ENCODE results near the gene SDCBP2.

SDCBP2 gene

DNA sequence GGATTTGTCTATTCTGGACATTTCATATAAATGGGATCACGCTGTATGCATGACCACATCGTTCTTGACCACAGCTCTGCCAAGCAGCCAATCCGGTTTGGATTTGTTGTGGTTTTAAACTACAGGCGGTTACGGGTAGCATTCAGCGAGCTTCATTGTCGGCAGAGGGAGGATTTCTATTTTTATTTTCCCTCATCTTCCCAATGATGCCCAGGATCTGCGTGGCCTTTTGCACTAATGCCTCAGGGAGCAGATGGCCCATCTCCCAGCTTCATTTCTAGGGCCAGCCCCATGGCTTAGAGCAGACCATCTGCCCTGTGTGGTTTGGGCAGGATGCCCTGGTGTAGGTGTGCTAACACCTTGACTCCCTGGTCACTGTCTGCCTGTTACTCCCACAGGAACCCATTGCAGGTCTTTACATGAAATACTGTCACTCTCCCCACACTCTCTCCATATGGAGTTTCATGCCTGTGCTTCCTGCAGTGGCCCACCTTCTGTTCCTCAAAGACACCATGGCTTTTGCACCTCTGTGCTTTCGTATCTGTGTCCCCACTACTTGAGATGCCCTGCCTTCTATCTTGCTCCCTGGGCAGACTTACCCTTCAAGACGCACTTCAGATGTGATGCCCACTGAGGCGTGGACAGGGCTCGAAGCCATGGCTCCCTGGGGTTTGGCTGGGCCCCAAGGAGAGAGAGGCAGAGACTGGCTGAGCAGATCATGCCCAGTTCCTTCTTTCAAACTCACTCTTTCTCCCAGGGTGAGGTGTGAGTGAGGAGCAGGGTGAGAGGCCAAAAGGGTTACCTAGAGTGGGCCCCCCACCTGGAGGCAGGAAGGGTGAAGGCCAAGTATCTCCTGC lies 26.0 kb downstream of the SDCBP2 start:
- Histone ChIP-seq H3K36me3 (replicated peaks) (no peaks in the 10 kb centered on the region), H3K27me3 (replicated peaks) (no peaks in the 10 kb centered on the region), H3K27ac (no peak overlapping the region), H3K4me3 (ENCODE audit: low read depth, low read length) (no peak overlapping the region)
- peak; percentile 22 for DNase-seq
- in situ Hi-C loops (cut with HindIII; ENCODE audit: low pct_ligation_motif_present, low sequenced_read_pairs) = loop anchor here (25.0 kb wide), 1 partner anchor 134 kb away; no protein-coding TSS in a partner anchor
- TF ChIP-seq, protein P1, sequence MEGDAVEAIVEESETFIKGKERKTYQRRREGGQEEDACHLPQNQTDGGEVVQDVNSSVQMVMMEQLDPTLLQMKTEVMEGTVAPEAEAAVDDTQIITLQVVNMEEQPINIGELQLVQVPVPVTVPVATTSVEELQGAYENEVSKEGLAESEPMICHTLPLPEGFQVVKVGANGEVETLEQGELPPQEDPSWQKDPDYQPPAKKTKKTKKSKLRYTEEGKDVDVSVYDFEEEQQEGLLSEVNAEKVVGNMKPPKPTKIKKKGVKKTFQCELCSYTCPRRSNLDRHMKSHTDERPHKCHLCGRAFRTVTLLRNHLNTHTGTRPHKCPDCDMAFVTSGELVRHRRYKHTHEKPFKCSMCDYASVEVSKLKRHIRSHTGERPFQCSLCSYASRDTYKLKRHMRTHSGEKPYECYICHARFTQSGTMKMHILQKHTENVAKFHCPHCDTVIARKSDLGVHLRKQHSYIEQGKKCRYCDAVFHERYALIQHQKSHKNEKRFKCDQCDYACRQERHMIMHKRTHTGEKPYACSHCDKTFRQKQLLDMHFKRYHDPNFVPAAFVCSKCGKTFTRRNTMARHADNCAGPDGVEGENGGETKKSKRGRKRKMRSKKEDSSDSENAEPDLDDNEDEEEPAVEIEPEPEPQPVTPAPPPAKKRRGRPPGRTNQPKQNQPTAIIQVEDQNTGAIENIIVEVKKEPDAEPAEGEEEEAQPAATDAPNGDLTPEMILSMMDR (IDR thresholded peaks at IDR 0.05; ENCODE audit: low read depth, low read length, missing control alignments) = no peak

DNA sequence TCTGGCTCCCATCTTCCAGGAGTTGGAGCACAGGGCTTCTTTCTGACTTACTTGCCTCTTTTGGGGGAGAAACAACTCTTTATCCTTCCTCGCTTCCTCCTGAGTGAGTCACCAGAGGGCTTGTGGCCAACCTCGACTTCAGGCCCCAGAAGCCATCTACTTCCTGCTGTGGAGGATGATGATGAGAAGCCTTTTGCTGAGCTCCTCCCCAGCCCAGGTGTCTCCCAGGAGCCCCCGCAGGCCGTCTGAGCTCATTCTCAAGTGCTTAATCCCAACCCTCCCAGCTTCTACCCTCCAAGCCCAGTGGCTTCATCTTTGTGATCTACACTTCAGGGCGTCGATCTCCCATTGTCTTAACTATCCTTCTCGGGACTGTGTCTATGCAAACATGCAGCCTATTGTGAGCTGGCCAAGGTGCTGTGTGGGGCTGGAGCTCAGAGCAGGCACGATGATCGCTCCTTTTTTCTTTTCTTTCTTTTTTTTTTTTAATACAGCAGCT lies 27.9 kb downstream of the SDCBP2 start:
- H3K27ac ChIP-seq = no peak overlapping the region
- DNase-seq = peak; percentile 27
- in situ Hi-C loops (cut with HindIII; ENCODE audit: low pct_ligation_motif_present, low sequenced_read_pairs) = loop anchor here (25.0 kb wide), 1 partner anchor 136 kb away; no protein-coding TSS in a partner anchor

DNA sequence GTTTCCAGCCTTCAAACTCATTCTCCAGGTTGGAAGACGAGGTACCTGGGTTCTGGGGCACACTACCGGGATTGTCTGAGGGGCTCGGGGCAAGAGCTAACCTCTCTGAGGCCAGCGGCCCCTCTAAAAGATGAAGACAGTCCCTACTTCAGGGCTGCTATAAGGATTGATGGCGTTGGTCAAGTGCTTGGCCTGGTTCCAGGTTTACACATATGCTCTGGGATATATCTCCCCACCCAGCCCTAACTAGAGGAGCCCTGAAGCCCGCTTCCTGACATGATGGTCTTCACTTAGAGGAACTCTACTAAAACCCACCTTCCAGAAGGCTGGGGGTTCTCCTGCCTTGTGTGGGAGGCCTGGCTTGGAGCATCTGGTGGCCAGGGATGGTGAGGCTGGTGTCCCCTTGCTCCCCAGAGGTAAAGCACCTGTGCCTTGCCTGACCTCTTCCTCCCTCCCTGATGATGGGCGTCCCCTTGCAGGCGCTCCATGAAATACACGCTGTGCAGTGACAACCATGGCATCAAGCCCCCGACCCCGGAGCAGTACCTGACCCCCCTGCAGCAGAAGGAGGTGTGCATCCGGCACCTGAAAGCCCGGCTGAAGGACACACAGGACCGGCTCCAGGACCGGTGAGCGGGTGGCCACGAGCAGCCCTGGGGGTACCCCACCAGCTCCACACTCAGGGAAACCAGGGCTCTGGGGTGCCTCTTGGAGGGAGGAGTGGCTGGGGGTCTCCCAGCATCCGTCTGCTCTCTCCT lies 28.7 kb downstream of the SDCBP2 start:
- DNase-seq = no peak
- H3K27me3 ChIP-seq (replicated peaks) = no peaks in the 10 kb centered on the region
- in situ Hi-C loops (cut with HindIII; ENCODE audit: low pct_ligation_motif_present, low sequenced_read_pairs) = loop anchor here (25.0 kb wide), 1 partner anchor 137 kb away; no protein-coding TSS in a partner anchor
- H3K27ac ChIP-seq = no peak overlapping the region
- no peak overlapping the region for H3K4me3 ChIP-seq (ENCODE audit: low read depth, low read length)
- TF ChIP-seq, protein P1 (IDR thresholded peaks at IDR 0.05; ENCODE audit: low read depth, low read length, missing control alignments) = no peak
- H3K36me3 ChIP-seq (replicated peaks) = no peaks in the 10 kb centered on the region

More for the DNA sequence above, 27.9 kb downstream of the SDCBP2 start:
- Histone ChIP-seq H3K4me3 (ENCODE audit: low read depth, low read length) (no peak overlapping the region), H3K27me3 (replicated peaks) (no peaks in the 10 kb centered on the region), H3K36me3 (replicated peaks) (no peaks in the 10 kb centered on the region)
- TF ChIP-seq, protein P1 (IDR thresholded peaks at IDR 0.05; ENCODE audit: low read depth, low read length, missing control alignments) = no peak

DNA sequence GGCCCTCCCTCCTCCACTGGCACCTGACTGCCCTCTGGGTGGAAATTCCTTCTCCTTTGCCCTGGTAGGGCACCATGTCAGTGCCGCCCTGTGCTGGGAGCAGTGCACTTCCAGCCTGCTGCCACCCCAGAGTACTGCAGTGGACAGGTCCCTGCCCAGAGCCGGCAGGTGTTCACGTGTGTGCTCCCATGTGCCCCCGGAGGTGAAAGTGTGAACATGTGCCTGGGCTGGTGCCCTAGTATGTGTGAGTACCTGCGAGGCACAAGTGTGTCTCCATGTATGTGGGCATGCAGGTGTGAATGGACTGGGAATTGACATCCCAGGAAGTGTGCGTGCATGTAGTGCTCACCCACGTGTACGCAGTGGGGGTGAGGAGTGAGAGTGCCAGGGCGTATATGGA lies 29.4 kb downstream of the SDCBP2 start:
- TF ChIP-seq, protein P1 (IDR thresholded peaks at IDR 0.05; ENCODE audit: low read depth, low read length, missing control alignments) = peak; percentile 44
- H3K27me3 ChIP-seq (replicated peaks) = no peaks in the 10 kb centered on the region
- H3K4me3 ChIP-seq (ENCODE audit: low read depth, low read length) = no peak overlapping the region
- H3K27ac ChIP-seq = no peak overlapping the region
- DNase-seq = no peak
- no peaks in the 10 kb centered on the region for H3K36me3 ChIP-seq (replicated peaks)
- in situ Hi-C loops (cut with HindIII; ENCODE audit: low pct_ligation_motif_present, low sequenced_read_pairs) = no loop called here

DNA sequence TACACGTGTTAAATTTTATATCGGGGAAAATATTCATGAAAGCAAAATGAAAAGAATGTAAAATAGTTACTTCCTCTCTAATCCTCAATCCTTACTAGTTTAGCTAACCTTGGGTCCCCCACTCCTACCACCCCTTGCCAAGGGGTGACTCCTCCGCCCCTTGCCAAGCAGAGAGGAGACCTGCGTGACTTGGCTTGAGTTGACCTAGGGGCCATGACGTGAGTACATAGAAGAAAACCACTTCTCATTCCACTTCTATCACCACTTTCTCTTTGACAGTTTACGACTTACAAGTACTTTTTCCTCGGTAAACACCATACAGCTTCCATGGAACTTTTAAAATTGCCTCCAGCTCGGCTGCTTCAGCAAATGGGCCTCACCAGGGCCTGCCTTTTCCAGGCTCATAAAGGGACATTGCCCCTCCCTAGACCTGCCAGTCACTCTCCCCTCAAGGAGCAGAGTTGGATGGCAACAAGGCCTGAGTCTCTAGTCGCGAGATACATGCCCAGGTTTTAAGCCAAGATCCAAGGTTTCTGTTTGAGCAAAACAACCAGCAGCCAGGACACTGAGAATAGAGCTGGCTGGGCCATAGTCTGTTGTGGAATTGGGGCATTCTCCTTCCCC lies 29.9 kb downstream of the SDCBP2 start:
- TF ChIP-seq, protein P1 (IDR thresholded peaks at IDR 0.05; ENCODE audit: low read depth, low read length, missing control alignments) = no peak
- DNase-seq = no peak
- Histone ChIP-seq H3K36me3 (replicated peaks) (no peaks in the 10 kb centered on the region), H3K4me3 (ENCODE audit: low read depth, low read length) (no peak overlapping the region), H3K27me3 (replicated peaks) (no peaks in the 10 kb centered on the region), H3K27ac (no peak overlapping the region)
- in situ Hi-C loops (cut with HindIII; ENCODE audit: low pct_ligation_motif_present, low sequenced_read_pairs) = no loop called here
